Right ventricle myocardium inferior (tissue), 1 donor: ENCODE results near the gene SOX18. TPM values are rescaled to one million over a fixed set of nuclear protein-coding genes. Genes with fewer than 3 reads are reported as not detected.

Experiments
- ATAC-seq: fragments of 200-7000 bp; cut with Tn5 transposase; one replicate; pipeline ENCODE4 v1.9.1; 2020; ENCODE audit warnings: mild to moderate bottlenecking, moderate library complexity
- DNase-seq: peaks from one replicate; pipeline ENCODE4 v3.0.0; 2021; ENCODE audit errors: missing footprints
- intact Hi-C: fragments of 100-400 bp; cut with DNase I; formaldehyde crosslinking; loops from one replicate; pipeline ENCODE4 v1.11.0; 2022
- total RNA-seq: library from RNA; stranded (reverse); fragmentation: NEBNext Ultra II Directional; extraction: Animal tissue kit (Norgen Biotek cat#: 25700); gene quantifications from one replicate; pipeline ENCODE4 v1.2.1, GENCODE V29; 2021
- donor health status: DM: no; HTN: yes; CAD: no; lungs with severe emphysema.

Gene SOX18
- total RNA-seq, 1 donor from 2014 or later = 38.4 TPM

DNA sequence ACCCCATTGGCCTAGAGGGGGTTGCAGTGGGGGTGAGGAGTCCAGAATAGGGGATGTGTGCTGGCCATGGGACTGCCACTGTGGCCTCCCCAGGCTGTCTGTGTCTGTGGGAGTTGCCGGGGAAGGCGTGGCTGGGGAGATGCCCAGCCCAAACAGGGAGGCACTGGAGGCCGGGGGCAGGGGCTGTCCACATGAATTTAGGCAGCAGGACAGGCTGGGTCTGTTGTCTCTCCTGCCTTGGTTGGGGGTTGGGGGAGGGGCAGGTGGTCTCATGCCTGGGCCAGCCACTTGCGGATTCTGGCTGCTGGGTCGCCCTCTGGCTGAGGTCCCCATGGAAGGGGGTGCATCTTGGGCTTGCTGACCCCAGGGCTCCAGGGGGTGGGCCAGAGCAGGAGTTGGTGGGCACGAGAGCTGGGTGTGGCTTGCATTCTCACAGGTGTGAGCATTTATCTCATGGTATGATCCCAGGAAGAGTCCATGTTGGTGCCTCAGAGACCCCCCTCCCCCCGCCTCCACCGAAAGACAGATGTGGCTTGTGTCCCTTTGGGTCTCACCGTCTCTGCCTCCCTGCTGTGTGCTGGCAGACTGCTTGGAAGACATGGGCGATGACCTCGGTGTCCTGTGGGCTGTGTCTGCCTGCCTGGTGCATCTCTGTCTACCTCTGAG is 4.0 kb downstream of the SOX18 start:
- ATAC-seq = no peak
- intact Hi-C loops = no loop called here

DNA sequence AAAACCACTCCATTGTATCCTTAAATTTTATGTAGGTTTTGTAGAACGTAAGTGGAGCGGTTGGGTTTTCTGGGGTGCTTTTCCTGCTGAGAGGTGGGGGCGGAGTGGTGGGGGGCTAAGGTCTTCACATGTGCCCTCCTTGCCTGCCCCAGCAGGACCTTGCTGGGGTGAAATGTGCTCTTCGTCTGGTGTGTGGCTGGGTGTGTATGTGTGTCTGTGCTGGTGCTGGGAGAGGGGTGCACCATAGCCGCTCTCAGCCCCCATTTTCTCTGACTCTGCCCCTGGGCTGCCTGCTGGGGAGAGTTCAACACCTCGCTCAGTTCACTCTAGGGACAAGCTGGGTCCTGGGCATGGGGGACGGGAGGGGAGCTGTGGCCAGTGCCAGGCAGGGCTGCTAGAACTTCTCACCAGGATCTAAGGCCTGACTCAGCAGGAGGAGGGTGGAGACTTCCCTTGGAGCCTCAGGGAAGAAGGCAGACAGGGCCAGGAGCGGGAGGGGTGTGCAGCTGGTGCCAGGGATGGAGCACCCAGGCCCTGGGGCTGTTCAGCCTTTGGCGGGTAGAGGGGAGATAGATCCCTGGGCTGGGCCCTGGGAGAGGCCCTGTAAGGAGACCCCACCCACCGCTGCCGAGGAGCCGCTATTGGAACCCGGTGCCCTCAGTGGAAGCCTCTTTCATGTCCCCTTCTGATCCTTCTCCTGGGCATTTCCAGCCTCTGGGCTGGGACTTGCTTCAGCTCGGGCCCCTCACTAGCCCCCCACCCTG is 4.8 kb downstream of the SOX18 start:
- no peak for ATAC-seq
- no peak for DNase-seq
- intact Hi-C loops = no loop called here

More for the DNA sequence above, 4.0 kb downstream of the SOX18 start:
- DNase-seq = no peak

DNA sequence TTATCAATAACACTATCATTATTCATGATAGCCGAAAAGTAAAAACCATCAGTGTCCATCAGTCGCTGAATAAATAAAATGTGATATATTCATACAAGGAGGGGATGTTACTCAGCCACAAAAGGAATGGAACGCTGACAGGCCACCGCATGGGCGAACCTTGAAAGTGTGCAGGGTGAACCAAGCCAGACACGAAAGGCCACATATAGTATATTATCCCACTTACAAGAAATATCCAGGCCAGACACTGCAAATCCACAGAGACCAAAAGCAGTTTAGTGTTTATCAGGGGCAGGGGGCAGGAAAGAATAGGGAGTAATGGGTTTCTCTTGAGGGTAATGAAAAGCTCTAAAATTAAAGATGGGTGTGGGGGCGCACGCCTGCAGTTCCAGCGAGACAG is 5.7 kb downstream of the SOX18 start:
- DNase-seq = no peak
- ATAC-seq = no peak
- intact Hi-C loops = no loop called here

DNA sequence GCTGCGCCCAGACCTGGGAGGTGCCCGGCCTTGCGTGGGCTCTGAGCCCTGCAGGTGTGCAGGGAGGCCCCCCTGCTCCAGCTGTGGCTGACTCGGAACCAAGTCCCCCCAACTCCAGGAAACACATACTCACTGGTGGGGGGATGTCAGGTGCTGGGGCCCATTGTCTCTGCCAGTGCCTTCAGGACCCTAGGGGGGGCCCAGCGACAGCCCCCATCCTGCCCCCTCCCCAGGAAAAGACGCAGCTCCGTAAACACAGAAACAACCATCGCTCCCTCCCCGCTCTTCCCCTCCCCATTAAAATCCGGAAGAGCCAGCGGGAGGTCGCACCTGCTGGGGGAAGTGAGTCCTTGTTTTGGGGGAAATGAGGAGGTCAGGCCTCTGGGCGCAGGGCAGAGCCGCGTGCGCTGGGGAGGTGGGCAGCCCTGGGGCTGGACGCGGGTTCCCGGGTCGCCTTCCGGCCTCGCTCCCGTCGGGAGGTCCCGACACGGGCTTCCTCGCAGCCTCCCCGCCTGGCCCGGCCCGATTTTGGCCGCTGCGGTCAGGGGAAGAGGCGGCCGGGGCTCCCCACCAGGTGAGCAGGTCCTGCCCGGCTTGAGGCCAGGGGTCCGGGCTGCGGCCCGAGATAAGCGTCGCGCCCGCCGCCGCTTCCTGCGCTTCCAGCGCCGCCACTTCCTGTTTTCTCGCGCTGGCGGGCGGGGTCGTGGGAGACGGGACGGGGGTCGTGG is 7.2 kb downstream of the SOX18 start:
- intact Hi-C loops = no loop called here
- ATAC-seq (no peak), DNase-seq (no peak)

DNA sequence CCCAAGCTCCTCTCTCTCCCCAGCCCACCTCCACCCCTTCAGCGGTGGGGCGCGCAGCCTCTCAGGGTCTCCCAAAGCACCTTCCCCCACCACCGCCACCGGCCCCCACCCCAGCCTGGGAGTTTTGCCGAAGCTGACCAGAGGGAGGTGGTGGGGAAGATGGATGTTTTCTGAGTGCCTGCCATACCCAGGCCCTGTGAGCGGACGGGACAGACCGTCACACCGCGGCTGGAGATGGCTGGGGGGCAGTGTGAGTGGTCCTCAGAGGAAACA is 7.7 kb downstream of the SOX18 start:
- intact Hi-C loops = no loop called here

DNA sequence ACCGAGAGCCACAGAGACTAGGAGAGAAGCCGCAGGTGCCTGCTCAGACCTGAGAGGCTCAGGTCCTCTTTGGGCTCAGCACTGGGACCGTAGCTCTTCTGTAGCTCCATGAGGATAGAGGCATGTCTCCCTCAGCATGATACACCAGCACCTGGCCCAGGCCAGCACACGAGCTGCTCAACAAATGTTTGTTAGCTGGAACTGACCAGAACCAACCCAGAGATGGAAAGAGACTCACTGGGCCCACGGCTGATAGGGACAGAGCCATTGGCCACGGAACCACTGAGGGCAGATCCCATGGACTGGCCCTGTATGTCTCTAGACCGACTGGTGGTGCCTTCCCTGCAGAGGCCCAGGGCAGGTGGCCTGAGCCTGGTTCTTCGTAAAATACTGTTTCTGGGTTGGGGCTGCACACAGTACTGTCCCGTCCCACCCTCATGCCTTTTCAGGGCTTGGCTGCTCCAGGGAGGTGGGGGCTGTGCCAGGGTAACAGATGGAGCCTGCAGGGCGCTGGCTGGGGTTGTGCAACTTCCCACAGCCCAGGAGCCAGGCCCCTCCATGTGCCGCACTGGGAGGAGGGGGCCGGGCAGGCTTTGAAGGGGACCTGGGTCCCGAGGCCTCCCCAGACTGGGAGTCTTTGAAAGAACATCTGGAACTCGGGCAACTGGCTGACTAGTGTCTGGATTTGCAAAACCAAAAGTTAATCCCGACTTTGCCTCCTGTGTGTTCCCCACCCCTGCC is 8.2 kb downstream of the SOX18 start:
- ATAC-seq = no peak
- no peak for DNase-seq
- intact Hi-C loops = no loop called here

More for the DNA sequence above, 7.7 kb downstream of the SOX18 start:
- ATAC-seq (no peak), DNase-seq (no peak)

DNA sequence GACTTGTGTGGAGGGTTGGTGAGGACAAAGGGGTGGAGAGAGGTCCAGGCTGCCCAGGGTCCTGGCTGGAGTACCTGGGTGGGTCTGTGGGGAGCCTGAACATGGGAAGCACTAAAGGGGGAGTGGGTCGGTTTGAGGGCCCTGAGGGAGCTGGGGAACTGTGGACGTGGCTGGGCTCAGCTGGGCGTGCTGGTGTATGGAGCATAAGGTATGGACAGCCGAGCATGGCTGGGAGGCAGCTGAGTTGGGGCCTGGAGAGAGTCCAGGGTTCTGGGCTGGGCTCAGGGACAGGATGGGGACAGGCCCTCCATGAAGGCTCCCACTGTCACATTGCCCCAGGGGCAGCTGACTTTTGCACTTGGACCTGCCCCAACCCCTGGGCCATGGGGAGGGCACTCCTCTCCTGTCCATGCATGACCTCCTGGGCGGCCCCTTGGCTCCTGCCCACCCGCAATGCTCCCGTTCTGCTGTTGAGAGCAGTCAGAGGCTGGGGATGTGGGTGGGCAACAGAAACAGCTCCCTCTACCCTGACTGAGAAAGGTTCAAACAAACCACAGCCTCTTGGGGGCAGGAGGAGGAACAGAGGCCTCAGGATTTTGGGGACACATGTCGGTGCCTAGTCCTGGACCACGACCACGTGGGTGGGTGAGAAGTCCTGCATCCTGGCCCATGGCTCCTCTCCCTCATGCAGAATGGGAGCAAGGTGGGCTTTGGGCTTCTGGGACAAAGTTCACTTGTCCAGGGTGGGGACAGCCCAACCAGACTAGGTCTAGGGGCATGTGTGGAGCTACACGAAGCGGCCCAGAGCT is 9.0 kb downstream of the SOX18 start:
- intact Hi-C loops = no loop called here
- no peak for DNase-seq
- no peak for ATAC-seq

DNA sequence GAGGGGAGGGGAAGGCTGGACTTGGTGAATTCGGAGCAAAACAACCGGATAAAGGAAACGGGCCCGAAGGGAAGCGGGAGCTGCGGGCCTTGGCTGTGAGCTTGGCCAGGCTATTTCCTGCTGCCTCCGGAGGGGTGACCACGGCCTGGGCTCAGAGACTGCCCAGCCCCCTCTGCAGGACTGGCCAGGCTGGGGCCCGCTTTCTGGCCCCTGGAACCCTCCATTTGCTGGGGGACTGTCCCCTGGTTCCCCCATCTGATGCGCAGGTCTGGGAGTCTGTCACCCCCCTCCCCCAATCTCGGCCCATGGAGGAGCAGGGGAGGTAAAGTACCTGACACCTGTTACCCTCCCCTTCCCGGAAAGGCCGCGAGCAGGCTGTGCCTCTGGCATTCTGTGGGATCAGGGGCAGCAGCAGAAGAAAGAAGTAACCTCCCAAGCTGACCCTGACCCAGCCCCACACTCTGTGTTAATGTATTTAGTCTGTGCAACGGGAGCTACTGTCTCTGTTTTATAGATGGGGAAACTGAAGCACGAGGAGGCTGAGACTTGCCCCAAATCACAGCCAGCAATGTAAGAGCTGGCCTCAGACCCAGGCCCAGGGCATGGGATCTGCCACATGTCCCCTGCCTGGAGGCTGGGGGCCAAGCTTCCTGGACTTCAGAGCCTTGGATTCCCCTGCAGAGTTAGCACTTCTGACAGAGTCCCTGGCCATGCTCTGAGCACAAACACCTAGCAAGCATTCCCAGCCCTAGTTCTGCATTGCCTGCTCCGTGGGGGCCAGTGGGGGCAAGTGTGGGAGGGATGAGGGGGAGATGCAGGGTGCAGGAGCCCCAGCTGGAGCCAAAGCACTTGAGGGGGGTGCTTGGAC is 9.9 kb downstream of the SOX18 start:
- no peak for DNase-seq
- intact Hi-C loops = loop anchor here (1.0 kb wide), 2 partner anchors 15 to 81 kb away; no protein-coding TSS in a partner anchor
- peak; percentile 46 for ATAC-seq

DNA sequence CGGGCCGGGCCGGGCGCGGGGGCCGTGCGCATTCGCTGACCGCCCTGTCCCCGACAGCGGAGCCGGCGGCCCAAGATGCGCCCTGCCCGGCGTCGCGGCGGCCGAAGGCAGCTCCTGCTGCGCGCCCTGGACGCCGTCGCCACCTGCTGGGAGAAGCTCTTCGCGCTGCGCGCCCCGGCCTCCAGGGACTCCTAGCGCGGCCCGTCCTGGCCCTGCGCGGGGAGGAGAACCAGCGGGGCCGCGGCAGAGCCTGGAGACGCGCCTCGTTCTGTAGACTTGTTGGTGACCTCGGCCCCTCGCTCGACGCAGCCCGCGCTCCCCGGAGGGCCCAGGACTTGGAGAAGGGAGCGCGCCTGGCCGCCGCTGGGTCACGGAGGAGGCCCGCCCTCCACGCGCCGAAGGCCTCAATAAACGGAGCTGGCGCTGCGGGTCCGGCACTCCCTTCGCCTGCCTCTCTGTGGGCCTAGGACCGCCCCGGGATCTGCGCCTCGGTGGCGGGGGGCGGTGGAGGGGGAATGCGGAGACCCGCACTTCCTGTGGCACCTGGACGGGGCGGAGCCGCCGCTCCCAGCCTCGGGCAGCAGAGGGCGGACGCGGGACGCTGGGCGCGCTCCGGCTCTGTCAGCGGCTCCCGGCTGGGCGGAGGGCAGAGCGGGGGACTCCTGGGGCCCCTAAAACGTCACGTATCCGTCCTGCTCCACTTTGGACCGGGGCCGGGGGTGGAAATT is 10.7 kb downstream of the SOX18 start:
- DNase-seq (peak; percentile 89), ATAC-seq (peak; percentile 80)
- intact Hi-C loops = loop anchor here (1.0 kb wide), 3 partner anchors 16 to 82 kb away; no protein-coding TSS in a partner anchor

DNA sequence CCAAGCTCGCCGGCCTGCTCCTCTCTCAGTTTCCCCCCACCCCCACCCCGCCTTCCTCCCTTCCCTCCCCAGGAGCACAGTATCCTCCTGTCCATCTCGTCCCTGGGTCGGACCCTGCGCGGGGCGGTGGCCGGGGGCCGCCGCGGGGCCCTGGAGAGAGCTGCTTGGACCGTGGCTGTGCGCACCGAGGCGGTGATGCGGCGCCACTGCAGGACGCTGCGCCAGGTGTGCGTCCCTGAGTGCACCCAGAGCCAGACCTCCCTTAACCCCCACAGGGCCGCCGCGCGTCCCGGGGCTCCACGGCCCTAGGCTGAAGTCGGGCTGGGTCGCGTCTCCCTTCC is 11.2 kb downstream of the SOX18 start:
- no peak for DNase-seq
- no peak for ATAC-seq
- intact Hi-C loops = loop anchor here (1.0 kb wide), 1 partner anchor 19 kb away; no protein-coding TSS in a partner anchor

DNA sequence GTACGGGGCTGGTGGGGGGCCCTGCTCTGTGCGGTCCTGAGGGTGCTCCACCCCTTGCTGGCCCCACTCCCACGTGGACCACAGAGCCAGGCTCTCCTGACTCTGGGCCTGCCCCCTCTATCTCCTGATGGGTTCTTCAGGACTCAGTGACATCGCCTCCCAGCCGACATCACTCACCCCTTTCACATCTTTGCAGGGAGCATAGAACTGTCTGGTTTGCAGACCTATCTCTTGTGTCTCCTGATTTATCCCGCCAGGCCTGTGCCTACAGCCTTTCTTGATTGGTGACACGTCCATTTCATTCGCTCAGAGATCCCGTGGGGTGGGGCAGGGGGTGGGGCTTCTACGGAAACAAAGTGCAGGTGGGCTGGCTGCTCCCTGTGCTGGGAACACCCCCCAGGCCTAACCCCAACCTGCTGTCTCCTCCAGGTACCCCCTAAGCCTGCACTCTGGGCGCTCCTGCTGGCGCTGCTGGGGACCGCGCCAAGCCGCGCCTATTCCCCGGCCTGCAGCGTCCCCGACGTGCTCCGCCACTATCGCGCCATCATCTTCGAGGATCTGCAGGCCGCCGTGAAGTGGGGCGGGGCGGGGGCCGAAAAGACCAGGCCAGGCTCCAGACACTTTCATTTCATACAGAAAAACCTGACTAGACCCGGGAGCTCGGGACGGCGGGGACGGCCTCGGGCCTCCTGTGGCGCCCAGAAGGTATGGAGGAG is 11.8 kb downstream of the SOX18 start:
- DNase-seq (peak; percentile 21), ATAC-seq (no peak)
- intact Hi-C loops = loop anchor here (1.0 kb wide), 1 partner anchor 20 kb away; no protein-coding TSS in a partner anchor

DNA sequence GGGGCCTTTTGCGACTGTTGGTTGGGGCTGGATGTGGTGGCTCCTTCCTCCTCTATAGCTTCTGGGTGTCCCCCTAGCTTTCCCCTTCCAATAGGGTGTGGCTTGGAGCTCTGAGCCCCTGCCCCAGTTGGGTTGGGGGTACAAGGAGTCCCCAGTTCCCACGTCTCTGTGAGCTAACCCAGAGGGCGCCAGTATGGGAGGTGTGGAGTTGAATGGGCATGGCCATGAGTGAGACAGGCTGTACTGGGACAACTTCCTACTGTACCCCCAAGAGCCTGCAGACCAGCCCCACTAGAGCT is 12.3 kb downstream of the SOX18 start:
- DNase-seq (peak; percentile 13), ATAC-seq (no peak)
- intact Hi-C loops = no loop called here

DNA sequence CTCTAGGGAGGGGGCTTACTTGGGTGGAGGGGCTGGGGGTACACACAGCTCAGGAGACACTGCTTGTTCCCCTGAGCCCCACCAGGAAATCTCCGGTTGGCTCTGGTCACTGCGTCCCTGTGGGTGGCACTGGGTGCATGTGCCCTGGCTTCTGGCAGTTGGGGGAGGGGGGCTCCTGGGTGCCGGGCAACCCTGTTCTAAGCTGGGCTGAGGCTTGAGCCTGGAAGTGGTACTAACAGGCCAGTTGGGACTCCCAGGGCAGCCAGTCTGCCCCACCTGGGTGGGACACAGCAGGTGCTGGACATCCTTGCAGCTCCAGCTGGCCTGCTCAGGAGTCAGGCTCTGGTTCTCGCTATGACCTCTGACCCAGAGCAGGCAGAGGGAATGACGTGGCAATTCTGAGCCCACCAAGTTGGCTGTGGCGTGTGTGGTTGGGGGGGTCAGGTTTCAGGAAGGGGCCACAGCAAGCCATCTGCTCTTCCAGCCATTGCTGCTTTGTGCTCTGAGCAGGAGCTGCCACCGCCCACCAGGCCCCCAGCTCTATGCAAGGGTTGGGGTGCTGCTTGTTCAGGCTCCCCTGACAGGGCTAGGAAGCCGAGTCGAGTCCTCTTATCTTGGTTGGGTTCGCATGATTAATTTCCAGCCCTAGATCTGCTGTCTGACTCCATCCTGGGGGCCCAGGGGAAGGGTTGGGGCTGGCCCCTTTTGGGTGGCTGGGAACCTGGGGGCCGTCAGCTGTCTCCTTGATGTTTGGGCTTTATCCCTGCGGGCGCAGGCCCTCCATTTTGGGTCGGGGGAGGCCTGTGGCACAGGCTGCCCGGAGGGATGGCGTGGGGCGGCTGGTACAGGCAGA is 12.9 kb downstream of the SOX18 start:
- ATAC-seq (no peak), DNase-seq (peak; percentile 53)
- intact Hi-C loops = no loop called here

DNA sequence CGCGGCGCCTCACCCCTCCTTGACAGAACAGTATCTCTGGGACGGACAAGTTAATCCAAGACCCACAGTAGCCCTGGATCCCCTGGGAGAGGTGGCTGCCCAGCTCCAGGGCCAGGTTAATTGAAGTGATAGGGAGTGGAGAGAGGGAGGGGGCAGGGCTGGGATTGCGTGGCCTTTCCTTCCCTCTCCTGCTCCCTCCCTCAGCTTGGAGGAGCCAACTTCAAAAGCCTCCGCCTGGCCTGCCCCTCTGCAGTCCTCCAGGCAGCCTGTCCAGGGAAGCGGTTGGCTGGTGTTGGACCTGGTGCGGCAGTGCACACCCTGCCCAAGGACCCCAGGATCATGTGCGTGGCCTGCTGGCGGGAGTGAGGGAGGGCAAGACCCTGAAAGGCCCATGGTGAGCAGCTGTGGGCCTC is 13.5 kb downstream of the SOX18 start, which contains the start of gene C20orf204:
TSS of gene C20orf204 (plus strand) at position 250 of the 413 bp plus-strand sequence. CDS start at position 392, 142 bp downstream.
- intact Hi-C loops = no loop called here
- ATAC-seq = no peak
- DNase-seq = peak; percentile 46
